ENCODE measurements around the gene ANKRD13A.
"Not testable (repeated sequence)": the region's sequence is repeated elsewhere in the genome, so short reads cannot be mapped to it uniquely, and the experiment has no call there.

The ANKRD13A gene

DNA sequence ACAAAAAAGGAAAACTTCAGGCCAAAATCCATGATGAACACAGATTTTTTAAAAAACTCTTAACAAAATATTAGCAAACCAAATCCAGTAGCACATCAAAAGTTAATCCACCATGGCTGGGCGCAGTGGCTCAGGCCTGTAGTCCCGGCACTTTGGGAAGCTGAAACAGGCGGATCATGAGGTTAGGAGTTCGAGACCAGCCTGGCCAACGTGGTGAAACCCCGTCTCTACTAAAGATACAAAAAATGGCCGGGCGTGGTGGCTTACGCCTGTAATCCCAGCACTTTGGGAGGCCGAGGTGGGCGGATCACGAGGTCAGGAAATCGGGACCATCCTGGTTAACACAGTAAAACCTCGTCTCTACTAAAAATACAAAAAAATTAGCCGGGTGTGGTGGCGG lies 13.0 kb upstream of the ANKRD13A start:
- not testable (repeated sequence) for DNase-seq

DNA sequence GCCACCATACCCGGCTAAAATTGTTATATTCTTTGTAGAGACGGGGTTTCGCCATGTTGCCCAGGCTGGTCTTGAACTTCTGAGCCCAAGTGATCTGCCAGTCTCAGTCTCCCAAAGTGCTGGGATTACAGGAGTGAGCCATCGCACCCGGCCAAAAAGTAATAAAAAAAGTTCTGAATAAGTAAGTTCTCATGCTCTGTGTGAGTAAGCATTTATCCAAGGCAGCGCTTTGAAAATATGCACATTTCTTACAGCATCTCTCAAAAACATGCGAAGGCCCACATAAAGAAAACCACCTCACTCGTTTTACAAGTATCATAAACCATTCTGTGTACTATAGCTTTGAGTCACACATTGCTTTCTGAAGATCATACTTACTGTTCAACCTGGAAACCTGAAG lies 11.6 kb upstream of the ANKRD13A start:
- no peak for DNase-seq

DNA sequence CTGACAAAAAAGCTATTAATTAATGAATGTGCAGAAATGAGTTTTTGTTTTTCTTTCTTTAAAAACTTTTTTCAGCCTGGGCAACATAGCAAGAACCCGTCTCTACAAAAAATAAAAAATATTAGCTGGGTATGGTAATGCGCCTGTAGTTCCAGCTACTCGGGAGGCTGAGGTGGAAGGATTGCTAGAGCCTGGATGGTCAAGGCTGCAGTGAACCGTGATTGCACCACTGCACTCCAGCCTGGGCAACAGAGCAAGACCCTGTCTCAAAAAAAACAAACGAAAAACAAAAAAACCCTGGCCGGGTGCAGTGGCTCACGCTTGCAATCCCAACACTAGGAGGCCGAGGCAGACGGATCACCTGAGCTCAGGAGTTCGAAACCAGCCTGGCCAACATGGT lies 11.0 kb upstream of the ANKRD13A start:
- DNase-seq = no peak

DNA sequence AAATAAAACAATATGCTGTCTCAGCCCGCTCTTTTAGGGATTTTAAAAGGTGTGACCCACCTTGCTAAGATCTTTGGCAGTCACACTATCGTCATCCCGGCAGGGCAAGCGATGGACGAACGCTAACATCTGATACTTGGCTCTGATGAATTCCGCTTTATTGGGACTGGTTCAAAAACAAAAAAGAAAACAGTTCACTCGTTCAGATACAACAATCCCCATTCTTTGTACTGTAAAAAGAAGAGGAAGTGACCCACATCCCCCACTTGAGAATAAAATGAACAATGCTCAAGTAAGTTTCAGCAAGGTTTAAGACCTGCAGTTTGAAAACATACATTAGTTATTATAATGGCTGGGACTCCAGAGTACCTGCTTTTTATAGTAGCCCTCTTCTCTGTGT lies 10.3 kb upstream of the ANKRD13A start:
- no peak for DNase-seq

DNA sequence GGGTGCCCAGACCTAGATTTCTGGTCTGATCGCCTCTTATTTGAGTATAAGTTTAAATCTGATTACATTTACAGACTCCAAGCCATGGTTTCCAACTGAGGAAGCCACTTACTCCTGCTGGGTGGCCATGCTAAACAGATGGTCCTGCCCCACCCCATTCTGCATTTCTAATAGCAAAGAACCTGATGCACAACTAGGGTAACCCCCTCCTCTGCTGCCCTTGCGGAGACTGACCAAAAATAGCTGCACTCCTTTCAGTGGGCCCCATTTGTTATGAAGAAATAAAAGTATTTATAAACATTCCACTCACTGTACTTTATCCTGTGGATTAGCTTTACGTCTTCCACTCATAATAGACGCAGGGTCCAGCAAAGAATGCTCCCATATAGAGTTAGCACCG lies 9.8 kb upstream of the ANKRD13A start:
- no peak for DNase-seq

DNA sequence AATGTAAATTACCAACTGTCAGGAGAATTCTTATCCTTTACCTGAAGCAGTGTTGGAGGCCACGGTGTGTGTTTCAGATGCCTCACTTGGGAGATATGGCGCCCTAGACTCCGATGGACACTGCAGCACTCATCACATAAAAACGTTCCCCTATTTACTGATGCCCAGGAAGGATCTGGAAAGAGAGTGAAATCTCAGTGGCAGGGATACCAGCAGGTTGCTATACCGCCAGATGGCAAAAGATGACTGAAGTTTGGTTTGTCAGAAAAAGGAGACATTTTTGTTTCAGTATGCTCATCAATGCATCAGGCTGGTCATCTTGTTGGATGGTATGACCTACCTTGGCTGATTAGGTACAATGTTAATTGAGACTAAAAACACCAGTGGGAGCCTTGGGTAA lies 7.6 kb upstream of the ANKRD13A start:
- no peak for DNase-seq

DNA sequence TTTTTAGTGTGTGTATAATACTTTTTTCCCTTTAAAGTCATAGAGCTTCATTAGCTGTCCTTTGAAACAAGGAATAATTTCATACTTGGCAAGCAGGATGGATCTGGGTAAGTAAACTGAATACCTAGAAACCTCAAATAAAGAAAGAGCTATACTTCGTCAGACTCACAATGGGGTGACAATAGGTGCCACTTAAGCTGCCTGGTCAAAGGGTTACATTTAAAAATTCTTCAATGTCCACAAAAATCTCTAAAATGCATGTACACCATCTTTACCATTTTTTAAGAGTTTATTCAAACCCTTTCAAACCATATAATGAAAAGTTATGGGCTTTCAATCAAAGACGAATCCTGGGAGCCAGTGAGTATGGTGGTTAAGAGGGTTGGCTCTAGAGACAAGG lies 6.1 kb upstream of the ANKRD13A start:
- no peak for DNase-seq

DNA sequence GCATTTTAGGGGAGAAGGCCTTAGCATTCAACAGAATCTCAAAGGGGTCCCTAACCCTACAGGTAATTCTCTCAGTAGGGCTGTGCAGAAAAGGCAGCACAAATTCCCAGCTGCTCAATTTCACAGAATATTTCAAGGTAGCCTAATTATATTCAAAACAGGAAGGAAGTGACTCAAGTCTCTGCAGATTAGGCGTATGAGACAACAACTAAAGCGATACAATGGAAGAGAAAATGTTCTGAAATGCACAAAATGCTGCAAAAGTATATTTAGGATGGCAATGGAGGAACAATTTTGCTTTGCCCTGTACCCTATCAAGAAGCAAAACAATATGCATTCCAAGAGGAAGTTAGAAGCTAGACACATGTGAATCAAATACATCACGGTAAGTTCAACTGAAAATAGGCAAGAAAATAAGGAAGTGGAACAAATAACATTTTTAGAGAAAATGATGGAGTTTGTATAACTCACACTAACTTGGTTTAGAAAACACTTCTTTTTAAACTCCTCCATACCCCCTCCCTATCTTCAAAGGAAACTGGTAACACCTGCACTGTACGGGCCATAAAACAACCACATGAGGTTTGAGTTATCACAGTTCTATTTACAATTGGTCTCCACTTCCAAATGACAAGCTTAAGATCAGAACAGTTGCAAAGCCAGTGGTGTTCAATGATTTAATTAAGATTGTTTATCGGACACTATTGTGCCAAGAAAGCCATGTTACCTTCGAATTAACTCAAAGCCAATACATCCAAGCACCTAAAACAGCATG lies 4.6 kb upstream of the ANKRD13A start:
- no peak for DNase-seq

DNA sequence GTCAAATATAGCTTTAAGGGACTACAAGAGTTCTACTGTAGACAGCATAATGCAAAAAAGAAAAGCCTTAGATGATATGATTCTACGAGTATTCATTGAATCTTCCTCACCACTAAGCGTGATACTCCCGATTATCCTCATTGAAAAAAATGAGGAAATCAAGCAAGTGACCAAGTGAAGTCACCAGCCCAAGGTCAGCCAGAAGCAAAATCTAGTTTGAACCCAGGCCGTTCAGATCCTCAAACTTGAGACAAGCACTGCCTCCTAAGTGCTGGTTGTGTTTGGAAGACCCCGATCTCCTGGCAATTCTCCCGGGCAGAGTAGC lies 3.9 kb upstream of the ANKRD13A start:
- DNase-seq = no peak

DNA sequence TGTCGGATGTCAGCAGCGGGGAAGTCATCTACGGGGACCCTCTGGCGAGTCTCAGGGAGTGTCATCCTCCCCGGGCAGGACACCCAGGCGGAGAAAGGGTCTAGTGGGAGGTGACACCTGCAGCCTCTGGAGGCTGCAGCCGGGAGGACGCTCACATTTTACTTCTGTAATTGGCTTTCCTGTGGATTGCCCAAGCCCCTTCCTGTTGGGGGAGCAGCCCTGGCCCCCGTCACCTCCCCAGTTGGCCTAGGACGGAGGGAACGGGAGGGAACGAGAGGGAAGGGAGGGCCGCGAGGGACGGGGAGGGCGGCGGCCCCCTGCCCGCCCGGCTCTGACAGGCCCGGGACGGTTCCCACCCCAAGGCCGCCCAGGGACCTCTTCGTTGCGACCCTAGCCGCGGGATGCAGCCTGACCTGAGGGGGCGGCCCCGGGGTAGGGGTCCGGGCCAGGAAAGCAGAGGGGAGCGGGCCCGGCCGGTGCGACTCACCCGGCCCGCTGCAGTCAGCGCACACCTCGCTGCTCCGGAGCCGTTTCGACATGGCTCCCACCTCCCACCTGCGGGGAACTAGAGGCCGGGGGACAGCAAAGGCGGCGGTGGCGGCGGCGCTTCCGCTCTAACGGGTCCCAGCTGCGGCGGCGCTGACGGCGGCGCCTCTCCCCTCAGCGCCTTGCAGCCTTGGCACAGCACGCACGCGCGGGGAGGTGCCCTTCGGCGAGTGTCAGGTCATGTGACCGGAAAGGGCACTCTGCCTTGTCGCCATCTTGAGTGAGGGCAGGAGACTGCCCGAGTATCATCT lies 3.3 kb upstream of the ANKRD13A start, which contains the start of gene GIT2:
Gene GIT2, minus strand, starts transcription at position 683 of the 797 bp plus-strand sequence. Its CDS starts 144 bp downstream, at position 539.
- peak; percentile 92 for DNase-seq

DNA sequence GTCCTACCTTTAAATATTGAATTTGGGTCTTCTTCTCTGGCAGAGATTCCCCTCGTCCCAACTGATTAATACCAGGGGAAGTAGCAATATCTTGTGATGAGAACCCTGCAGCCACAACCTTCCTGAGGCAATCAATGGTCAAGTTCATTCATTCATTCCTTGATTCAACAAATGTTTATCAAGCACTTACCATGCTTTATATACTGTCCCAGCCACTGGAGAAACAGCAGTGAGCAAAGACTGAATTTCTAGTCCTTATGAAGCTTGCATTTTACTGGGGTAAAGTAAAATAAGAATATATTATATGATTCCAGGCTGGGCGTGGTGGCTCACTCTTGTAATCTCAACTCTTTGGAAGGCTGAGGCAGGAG lies 2.8 kb upstream of the ANKRD13A start:
- no peak for DNase-seq

DNA sequence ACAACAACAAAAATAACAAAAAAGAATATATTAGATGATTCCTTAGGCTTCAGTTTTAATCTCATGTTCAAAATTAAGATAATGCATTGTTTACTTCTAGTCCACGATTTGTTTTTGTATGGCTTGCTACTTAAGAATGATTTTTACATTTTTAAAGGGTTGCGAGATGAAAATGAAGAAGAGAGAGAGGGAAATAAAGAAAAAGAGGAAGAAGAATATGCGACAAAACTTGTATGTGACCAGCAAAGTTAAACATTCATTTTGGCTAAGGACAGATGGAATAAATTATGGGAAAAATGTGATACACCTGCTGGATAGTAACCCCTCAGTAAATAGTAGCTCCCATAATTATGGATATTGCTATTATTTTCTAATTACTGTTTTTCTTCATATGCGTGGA lies 1.8 kb upstream of the ANKRD13A start:
- DNase-seq = no peak

DNA sequence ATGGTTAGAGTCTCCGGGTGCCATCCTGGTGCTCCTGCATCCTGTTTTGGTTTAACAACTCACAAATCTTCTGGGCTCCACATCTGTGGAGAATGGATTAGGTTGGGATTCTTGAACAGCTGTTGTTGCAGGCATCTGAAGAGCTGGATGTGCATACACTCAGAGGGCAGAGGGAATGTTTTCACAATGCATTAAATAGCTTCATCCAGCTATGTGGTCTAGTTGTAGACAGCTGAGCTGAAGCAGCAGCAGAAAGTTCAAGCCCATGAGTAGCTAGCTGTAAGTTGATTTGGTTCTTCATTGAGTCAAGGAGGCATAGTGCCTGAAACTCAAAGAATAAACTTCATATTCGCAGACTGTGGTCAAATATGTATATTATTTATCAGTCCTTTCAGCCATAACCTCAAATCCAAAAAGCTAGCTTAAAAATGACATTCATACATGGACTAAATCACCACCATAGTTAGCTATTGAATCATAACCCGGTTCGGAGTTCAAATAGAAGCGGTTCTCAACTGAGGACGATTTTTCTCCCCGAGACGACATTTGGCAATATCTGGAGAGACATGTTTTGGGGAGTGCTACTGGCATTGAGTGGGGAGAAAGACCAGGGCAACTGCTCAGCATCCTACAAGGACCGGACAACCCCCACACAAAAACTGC lies 858 bp upstream of the ANKRD13A start:
- no peak for DNase-seq

DNA sequence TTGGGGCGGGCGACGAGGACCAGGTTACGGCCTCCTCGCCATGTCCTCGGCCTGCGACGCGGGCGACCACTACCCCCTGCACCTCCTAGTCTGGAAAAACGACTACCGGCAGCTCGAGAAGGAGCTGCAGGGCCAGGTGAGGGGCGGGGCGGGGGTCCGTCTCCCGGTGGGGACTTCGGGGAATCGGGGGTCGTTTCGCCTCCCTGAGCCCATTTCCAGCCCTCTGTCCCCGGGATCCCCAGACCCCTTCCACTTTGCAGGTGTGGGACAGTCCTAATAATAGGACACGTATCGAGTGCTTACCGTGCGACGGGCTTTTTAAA lies 380 bp downstream of the ANKRD13A start:
- DNase-seq = no peak

DNA sequence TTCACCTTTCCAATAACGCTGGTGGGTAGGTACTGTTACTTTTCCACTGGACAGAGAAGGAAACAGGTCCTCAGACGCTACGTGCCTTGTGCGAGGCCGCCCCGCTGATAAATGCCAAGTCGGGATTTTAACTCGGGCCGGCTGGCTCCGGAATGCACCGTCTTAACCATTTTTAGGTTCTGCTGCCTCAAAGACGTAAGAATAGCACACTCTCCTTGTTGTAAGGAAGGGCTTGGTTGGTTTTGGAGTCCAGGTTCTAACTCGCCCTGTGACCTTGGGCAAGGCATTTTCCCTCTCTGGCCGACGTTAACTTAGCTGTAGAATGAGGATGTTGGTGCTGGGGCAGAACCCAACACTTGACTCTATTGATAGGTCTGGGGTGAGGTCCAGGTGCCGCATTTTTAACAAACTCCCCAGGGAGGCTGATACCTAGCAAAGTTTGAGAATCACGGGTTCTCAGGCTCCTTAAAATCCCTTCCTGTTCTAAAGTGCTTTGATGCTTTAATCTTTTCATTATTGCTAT lies 814 bp downstream of the ANKRD13A start:
- DNase-seq = peak; percentile 33

DNA sequence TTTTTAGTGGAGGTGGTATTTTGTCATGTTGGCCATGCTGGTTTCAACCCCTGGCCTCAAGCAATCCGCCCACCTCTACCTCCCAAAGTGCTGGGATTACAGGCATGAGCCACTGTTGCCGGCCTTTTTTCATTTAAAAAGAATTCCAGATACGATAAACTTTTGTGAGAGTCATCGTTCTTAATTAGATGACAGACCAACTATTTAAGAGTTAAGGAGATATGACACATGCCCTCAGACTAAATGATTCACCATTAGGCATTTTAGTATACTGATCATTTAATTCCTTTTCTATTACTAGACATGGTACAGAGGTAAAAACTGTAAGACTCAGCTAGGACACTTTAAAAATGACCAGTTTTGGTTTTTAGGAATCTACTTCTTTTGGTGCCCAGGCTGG lies 2.4 kb downstream of the ANKRD13A start:
- DNase-seq = no peak

DNA sequence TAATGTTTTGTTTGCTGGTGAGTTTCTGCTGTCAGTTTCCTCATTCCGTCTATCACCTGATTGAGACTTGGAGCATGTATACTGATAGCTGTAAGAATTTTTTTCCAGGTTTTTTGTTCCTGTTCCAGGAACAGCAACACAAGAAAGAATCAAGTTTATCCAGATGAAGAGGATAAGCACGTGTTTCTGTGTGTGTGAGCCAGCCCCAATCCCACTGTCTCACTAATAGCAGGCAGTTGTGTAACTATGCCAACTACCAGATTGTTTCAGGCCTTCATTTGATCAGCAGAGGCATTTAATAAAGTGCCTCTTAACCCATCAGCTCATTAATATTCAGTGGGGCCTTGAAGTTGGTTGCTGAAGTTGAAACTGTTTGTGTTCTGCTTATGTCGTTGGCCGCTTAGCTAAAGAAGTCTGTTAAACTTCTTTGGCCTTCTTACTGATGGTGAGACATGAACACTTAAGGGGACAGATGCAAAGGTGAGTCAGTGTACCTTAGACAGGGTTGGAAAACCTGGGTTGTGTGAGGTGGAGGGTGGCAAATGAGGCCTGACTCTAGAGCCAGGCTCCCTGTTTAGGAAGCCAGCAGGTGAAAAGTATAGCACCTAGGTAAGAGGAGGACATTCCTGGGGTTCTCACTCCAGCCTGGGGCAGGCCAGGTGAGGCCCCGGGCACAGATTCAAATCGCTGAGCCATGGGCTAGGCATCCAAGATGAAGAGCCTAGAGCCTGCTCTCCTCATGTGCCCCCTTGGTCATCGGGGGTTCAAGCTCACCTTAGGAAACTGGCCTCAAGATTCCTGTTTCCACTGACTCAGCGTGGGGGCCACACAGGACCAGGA lies 3.7 kb downstream of the ANKRD13A start:
- no peak for DNase-seq

DNA sequence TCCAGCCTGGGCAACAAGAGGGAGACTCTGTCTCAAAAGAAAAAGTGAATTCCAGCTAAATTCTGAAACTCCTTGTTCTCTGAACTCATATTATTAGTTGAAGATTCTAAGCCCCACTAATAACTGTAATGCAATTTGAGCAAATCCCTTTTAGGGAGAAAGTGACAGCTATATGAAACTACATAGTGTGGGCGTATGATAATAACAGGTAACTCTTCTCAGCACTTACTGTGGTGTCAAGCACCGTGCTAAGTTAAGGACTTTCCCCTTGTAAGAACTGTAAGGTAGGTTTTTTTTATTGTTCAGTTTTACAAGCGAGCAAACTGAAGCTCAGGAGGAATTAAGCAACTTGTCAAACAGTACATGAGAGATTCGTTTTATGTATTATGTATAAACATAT lies 5.4 kb downstream of the ANKRD13A start:
- DNase-seq = no peak

DNA sequence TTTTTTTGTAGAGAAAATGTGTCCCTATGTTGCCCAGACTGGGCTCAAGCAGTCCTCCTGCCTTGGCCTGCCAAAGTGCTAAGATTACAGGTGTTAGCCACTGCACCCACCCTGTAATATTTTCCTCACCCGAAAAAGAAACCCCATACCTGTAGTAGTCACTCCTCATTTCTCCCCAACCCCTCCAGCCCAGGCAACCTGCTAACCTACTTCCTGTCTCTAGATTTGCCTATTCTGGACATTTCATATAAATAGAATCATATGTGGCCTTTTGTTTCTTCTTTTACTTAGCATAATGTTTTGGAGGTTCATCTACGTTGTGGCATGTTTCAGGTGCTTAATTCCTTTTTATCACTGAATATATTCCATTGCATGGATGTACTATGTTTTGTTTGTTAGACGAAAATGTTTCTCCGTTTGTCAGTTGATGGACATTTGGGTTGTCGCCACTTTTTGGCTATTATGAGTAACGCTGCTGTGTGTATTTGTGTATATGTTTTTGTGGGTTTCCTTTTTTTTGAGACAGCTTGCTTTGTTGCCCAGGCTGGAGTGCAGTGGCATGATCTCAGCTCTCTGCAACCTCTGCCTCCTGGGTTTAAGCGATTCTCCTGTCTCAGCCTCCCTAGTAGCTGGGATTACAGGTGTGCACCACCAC lies 6.2 kb downstream of the ANKRD13A start:
- DNase-seq = no peak

DNA sequence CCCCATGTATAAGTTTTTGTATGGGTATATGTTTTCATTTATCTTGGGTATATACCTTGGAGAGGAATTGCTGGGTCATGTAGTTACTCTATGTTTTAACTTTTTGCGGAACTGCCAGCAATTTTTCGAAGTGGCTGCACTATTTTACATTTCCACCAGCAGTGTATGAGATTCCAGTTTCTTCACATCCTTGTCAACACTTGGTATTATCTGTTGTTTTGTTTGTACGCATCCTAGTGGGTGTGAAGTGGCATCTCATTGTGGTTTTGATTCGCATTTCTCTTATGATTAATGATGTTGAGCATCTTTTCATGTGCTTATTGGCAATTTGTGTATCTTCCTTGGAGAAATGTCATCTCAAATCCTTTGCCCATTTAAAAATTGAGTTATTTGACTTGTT lies 6.9 kb downstream of the ANKRD13A start:
- DNase-seq = no peak

DNA sequence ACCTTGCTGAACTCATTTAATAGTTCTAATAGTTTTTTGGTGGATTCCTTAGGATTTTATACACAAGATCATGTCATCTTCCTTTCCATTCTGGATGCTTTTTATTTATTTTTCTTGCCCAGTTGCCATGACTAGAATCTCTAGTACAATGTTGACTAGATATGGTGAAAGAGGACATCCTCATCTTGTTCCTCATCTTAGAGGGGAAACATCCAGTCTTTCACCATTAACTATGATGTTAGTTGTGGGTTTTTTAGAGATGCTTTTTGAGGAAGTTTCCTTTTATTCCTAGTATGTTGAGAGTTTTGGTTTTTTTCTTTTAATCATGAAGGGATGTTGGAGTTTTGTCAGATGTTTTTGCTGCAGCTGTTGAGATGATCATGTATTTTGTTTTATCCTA lies 8.7 kb downstream of the ANKRD13A start:
- DNase-seq = no peak

DNA sequence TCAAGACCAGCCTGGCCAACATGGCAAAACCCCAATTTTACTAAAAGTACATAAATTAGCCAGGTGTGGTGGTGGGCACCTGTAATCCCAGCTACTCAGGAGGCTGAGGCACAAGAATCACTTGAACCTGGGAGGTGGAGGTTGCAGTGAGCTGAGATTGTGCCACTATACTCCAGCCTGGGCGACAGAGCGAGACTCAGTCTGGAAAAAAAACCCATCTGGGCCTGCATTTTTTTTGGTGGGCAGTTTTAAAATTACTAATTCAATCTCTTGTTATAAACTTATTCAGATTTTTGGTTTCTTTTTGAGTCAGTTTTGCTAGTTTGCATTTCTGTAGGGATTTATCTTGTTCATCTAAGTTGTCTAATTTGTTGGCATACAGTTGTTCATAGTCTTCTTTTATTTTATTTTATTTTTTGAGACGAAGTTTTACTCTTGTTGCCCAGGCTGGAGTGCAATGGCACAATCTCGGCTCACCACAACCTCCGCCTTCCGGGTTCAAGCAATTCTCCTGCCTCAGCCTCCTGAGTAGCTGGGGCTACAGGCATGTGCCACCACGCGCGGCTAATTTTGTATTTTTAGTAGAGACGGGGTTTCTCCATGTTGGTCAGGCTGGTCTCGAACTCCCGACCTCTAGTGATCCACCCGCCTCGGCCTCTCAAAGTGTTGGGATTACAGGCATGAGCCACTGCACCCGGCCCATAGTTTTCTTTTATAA lies 9.6 kb downstream of the ANKRD13A start:
- DNase-seq = not testable (repeated sequence)

All from retina (tissue), 1 donor.